Trophoblast cell (in vitro differentiated cells and primary cell): ENCODE data around the gene HAX1.

Experiments used
- DNase-seq, 2 donors: peaks; one replicate each; pipeline ENCODE4 v3.0.0-alpha.2; 2016
- H2AFZ ChIP-seq: 2 replicates; pipeline ENCODE4 v1.6.1; 2013; ENCODE audit warnings: low read length, moderate library complexity, mild to moderate bottlenecking; ENCODE audit not compliant: insufficient read depth, poor library complexity
- H2AK5ac ChIP-seq: 2 replicates; pipeline ENCODE4 v1.6.1; 2013; ENCODE audit warnings: mild to moderate bottlenecking, low read length
- H2BK120ac ChIP-seq: 2 replicates; pipeline ENCODE4 v1.6.1; 2013; ENCODE audit warnings: low read length, mild to moderate bottlenecking, moderate library complexity; ENCODE audit not compliant: insufficient read depth, poor library complexity
- H2BK12ac ChIP-seq: 2 replicates; pipeline ENCODE4 v1.6.1; 2013; ENCODE audit warnings: mild to moderate bottlenecking, low read length, moderate library complexity
- H2BK5ac ChIP-seq: 2 replicates; pipeline ENCODE4 v1.6.1; 2013; ENCODE audit warnings: low read length, low read depth, moderate library complexity, mild to moderate bottlenecking; ENCODE audit not compliant: poor library complexity
- H3K14ac ChIP-seq: 2 replicates; pipeline ENCODE4 v1.6.1; 2013; ENCODE audit warnings: mild to moderate bottlenecking, low read length
- H3K18ac ChIP-seq: 2 replicates; pipeline ENCODE4 v1.6.1; 2013; ENCODE audit warnings: mild to moderate bottlenecking, low read length
- H3K23ac ChIP-seq: 2 replicates; pipeline ENCODE4 v1.6.1; 2013; ENCODE audit warnings: low read length
- H3K27ac ChIP-seq: 2 replicates; pipeline ENCODE4 v1.5.1; 2013; ENCODE audit warnings: low read depth, mild to moderate bottlenecking, inconsistent platforms, low read length, moderate library complexity
- H3K27me3 ChIP-seq: 2 replicates; pipeline ENCODE4 v1.6.1; 2013; ENCODE audit warnings: inconsistent platforms, mild to moderate bottlenecking, low read length, moderate library complexity; ENCODE audit not compliant: insufficient read depth
- H3K36me3 ChIP-seq, 2 experiments: 1 replicate in 1 of 2; 2 replicates in 1 of 2; pipeline ENCODE4 v1.6.1; 2013; ENCODE audit warnings: low read length in 2 of 2, mild to moderate bottlenecking in 2 of 2, moderate library complexity in 1 of 2; ENCODE audit not compliant: insufficient read depth in 2 of 2, control insufficient read depth in 1 of 2
- H3K4ac ChIP-seq: 2 replicates; pipeline ENCODE4 v1.6.1; 2013; ENCODE audit warnings: low read depth, mild to moderate bottlenecking, low read length, moderate library complexity
- H3K4me1 ChIP-seq, 2 experiments: 1 replicate in 1 of 2; 2 replicates in 1 of 2; pipeline ENCODE4 v1.6.1; 2013; ENCODE audit warnings: low read length in 2 of 2, mild to moderate bottlenecking in 2 of 2, moderate library complexity in 1 of 2; ENCODE audit not compliant: insufficient read depth in 2 of 2, control insufficient read depth in 1 of 2
- H3K4me2 ChIP-seq: 2 replicates; pipeline ENCODE4 v1.6.1; 2013; ENCODE audit warnings: inconsistent platforms, mild to moderate bottlenecking, low read length, moderate library complexity
- H3K4me3 ChIP-seq: 2 replicates; pipeline ENCODE4 v1.5.1; 2013; ENCODE audit warnings: mild to moderate bottlenecking, low read depth, low read length, inconsistent platforms
- H3K79me1 ChIP-seq: one replicate; pipeline ENCODE4 v1.6.1; 2013; ENCODE audit warnings: low read length
- H3K79me2 ChIP-seq: 2 replicates; pipeline ENCODE4 v1.6.1; 2013; ENCODE audit warnings: low read length, mild to moderate bottlenecking; ENCODE audit not compliant: control insufficient read depth, insufficient read depth, poor library complexity
- H3K9ac ChIP-seq: 2 replicates; pipeline ENCODE4 v1.6.1; 2013; ENCODE audit warnings: mild to moderate bottlenecking, low read length
- H3K9me3 ChIP-seq: 2 replicates; pipeline ENCODE4 v1.6.1; 2013; ENCODE audit warnings: low read depth, mild to moderate bottlenecking, control low read depth, inconsistent platforms, low read length; ENCODE audit not compliant: insufficient read depth
- H4K12ac ChIP-seq: 2 replicates; pipeline ENCODE4 v1.6.1; 2013; ENCODE audit warnings: low read depth, mild to moderate bottlenecking, low read length, moderate library complexity
- H4K8ac ChIP-seq: 2 replicates; pipeline ENCODE4 v1.6.1; 2013; ENCODE audit warnings: low read depth, mild to moderate bottlenecking, low read length, moderate library complexity
- H4K91ac ChIP-seq: one replicate; pipeline ENCODE4 v1.6.1; 2013; ENCODE audit warnings: low read depth, mild to moderate bottlenecking, low read length, moderate library complexity
- WGBS: extraction: QIAGEN DNeasy Blood & Tissue Kit; methylation state at CpG from one replicate; pipeline ENCODE4 v1.1.7; 2013; ENCODE audit warnings: missing lambda C conversion rate; ENCODE audit not compliant: insufficient read length, insufficient coverage; ENCODE audit errors: extremely low coverage; 5-methylcytosine and 5-hydroxymethylcytosine counted together

Gene HAX1

GRCh38 chr1:154253671-154254070 is 18.8 kb upstream of the HAX1 start:
- Histone ChIP-seq H2AK5ac (no peak overlapping the region), H3K23ac (no peak overlapping the region), H3K4me1 (no peaks in the 10 kb centered on the region), H2AFZ (no peak overlapping the region), H3K18ac (no peak overlapping the region), H3K4me3 (no peak overlapping the region), H3K79me1 (no peaks in the 10 kb centered on the region), H3K79me2 (no peaks in the 10 kb centered on the region), H3K4ac (no peak overlapping the region), H2BK120ac (no peak overlapping the region), H3K27ac (no peak overlapping the region), H2BK5ac (no peak overlapping the region), H3K9ac (no peak overlapping the region), H4K8ac (no peak overlapping the region), H3K27me3 (no peaks in the 10 kb centered on the region), H3K9me3 (no peaks in the 10 kb centered on the region), H3K4me2 (no peak overlapping the region), H4K91ac (no peak overlapping the region), H4K12ac (no peak overlapping the region), H3K36me3 (peaks cover 56 to 84% of the 10 kb centered on the region in 2 experiments), H3K14ac (no peak overlapping the region), H2BK12ac (no peak overlapping the region)
- WGBS: no CpG with 5 or more reads among the region's 7 CpGs
- no peak for DNase-seq

GRCh38 chr1:154256686-154257085 is 15.7 kb upstream of the HAX1 start:
- no peak overlapping the region for H3K14ac ChIP-seq
- H3K79me1 ChIP-seq: no peaks in the 10 kb centered on the region
- H3K4ac ChIP-seq: no peak overlapping the region
- no peak overlapping the region for H3K27ac ChIP-seq
- H3K79me2 ChIP-seq: no peaks in the 10 kb centered on the region
- no peak overlapping the region for H3K4me2 ChIP-seq
- H2AK5ac ChIP-seq: no peak overlapping the region
- H4K8ac ChIP-seq: no peak overlapping the region
- no peak overlapping the region for H3K4me3 ChIP-seq
- no peaks in the 10 kb centered on the region for H3K27me3 ChIP-seq
- no peak overlapping the region for H2BK5ac ChIP-seq
- no peak overlapping the region for H2BK12ac ChIP-seq
- H2BK120ac ChIP-seq: no peak overlapping the region
- peaks cover 56 to 84% of the 10 kb centered on the region in 2 experiments for H3K36me3 ChIP-seq
- H3K9me3 ChIP-seq: no peaks in the 10 kb centered on the region
- H3K23ac ChIP-seq: no peak overlapping the region
- no peak overlapping the region for H4K12ac ChIP-seq
- DNase-seq: no peak
- no peak overlapping the region for H2AFZ ChIP-seq
- H3K4me1 ChIP-seq: no peaks in the 10 kb centered on the region
- H3K18ac ChIP-seq: no peak overlapping the region
- no peak overlapping the region for H4K91ac ChIP-seq
- H3K9ac ChIP-seq: no peak overlapping the region

GRCh38 chr1:154258784-154259183 is 13.6 kb upstream of the HAX1 start:
- Histone ChIP-seq H3K27ac (no peak overlapping the region), H3K9ac (no peak overlapping the region), H3K79me2 (no peaks in the 10 kb centered on the region), H3K36me3 (peaks cover 42 to 83% of the 10 kb centered on the region in 2 experiments), H3K4ac (no peak overlapping the region), H3K27me3 (no peaks in the 10 kb centered on the region), H2AFZ (no peak overlapping the region), H3K4me3 (no peak overlapping the region), H2AK5ac (no peak overlapping the region), H4K12ac (no peak overlapping the region), H4K91ac (no peak overlapping the region), H3K4me1 (no peaks in the 10 kb centered on the region), H3K4me2 (no peak overlapping the region), H3K9me3 (no peaks in the 10 kb centered on the region), H2BK120ac (no peak overlapping the region), H2BK12ac (no peak overlapping the region), H3K18ac (no peak overlapping the region), H3K79me1 (no peaks in the 10 kb centered on the region), H3K23ac (no peak overlapping the region), H3K14ac (no peak overlapping the region), H2BK5ac (no peak overlapping the region), H4K8ac (no peak overlapping the region)
- DNase-seq: no peak
- WGBS: no CpG with 5 or more reads among the region's 2 CpGs

- Histone ChIP-seq H3K27ac (no peak overlapping the region), H4K8ac (no peak overlapping the region), H4K91ac (no peak overlapping the region), H2BK12ac (no peak overlapping the region), H3K9me3 (no peaks in the 10 kb centered on the region), H3K4me1 (no peaks in the 10 kb centered on the region), H3K18ac (no peak overlapping the region), H3K4me2 (no peak overlapping the region), H3K23ac (no peak overlapping the region), H3K14ac (no peak overlapping the region), H3K79me2 (no peaks in the 10 kb centered on the region), H3K9ac (no peak overlapping the region), H3K27me3 (no peaks in the 10 kb centered on the region), H2AFZ (no peak overlapping the region), H3K4ac (no peak overlapping the region), H3K4me3 (no peak overlapping the region), H2BK5ac (no peak overlapping the region), H3K36me3 (peaks cover 37 to 81% of the 10 kb centered on the region in 2 experiments), H2AK5ac (no peak overlapping the region), H3K79me1 (no peaks in the 10 kb centered on the region), H2BK120ac (no peak overlapping the region), H4K12ac (no peak overlapping the region)
- WGBS: no CpG with 5 or more reads among the region's 1 CpG
- DNase-seq: no peak
Observed at GRCh38 chr1:154260127-154260526, 12.3 kb upstream of the HAX1 start.
